ENCODE measurements around the gene WDFY3.
A peak's percentile ranks its signal among the peaks of the same experiment; 100 is the strongest.

Gene WDFY3

GRCh38 chr4:84966382-84967242 lies at the start of gene WDFY3:
TSS of gene WDFY3 (minus strand) at chr4:84966690. CDS start at chr4:84860591, 106,099 bp downstream.
- peak; percentile 94 for DNase-seq (ENCODE audit: low spot score)

GRCh38 chr4:85005865-85006377 lies 39.4 kb upstream of the WDFY3 start:
- peak; percentile 90 for DNase-seq (ENCODE audit: low spot score)

- DNase-seq (ENCODE audit: low spot score) = no peak
These were observed 33.9 kb upstream of the WDFY3 start for GRCh38 chr4:85000343-85000742.

GRCh38 chr4:84995386-84995785 lies 28.9 kb upstream of the WDFY3 start:
- DNase-seq (ENCODE audit: low spot score) = peak; percentile 11

GRCh38 chr4:84994280-84994679 lies 27.8 kb upstream of the WDFY3 start:
- DNase-seq (ENCODE audit: low spot score) = peak; percentile 3

- no peak for DNase-seq (ENCODE audit: low spot score)
These were observed 19.5 kb upstream of the WDFY3 start for GRCh38 chr4:84985952-84986351.

- DNase-seq (ENCODE audit: low spot score) = no peak
These were observed 10.9 kb upstream of the WDFY3 start for GRCh38 chr4:84977396-84977795.

GRCh38 chr4:84973856-84974255 lies 7.4 kb upstream of the WDFY3 start:
- DNase-seq (ENCODE audit: low spot score) = no peak

GRCh38 chr4:84971319-84971932 lies 4.9 kb upstream of the WDFY3 start:
- peak; percentile 56 for DNase-seq (ENCODE audit: low spot score)

- DNase-seq (ENCODE audit: low spot score) = no peak
These were observed 2.4 kb upstream of the WDFY3 start for GRCh38 chr4:84968925-84969324.

GRCh38 chr4:84967243-84967690 lies 777 bp upstream of the WDFY3 start:
- peak; percentile 24 for DNase-seq (ENCODE audit: low spot score)

GRCh38 chr4:84965553-84966381 lies 723 bp downstream of the WDFY3 start:
- DNase-seq (ENCODE audit: low spot score) = peak; percentile 46

- DNase-seq (ENCODE audit: low spot score) = no peak
These were observed 1.4 kb downstream of the WDFY3 start for GRCh38 chr4:84964995-84965552.

GRCh38 chr4:84962102-84962501 lies 4.4 kb downstream of the WDFY3 start:
- DNase-seq (ENCODE audit: low spot score) = no peak

- DNase-seq (ENCODE audit: low spot score) = no peak
These were observed 8.1 kb downstream of the WDFY3 start for GRCh38 chr4:84958434-84958833.

- no peak for DNase-seq (ENCODE audit: low spot score)
These were observed 8.7 kb downstream of the WDFY3 start for GRCh38 chr4:84957514-84958420.

GRCh38 chr4:84956014-84956413 lies 10.5 kb downstream of the WDFY3 start:
- DNase-seq (ENCODE audit: low spot score) = no peak

- DNase-seq (ENCODE audit: low spot score) = no peak
These were observed 11.4 kb downstream of the WDFY3 start for GRCh38 chr4:84954982-84955567.

- DNase-seq (ENCODE audit: low spot score) = no peak
These were observed 13.7 kb downstream of the WDFY3 start for GRCh38 chr4:84952776-84953175.

GRCh38 chr4:84952004-84952403 lies 14.5 kb downstream of the WDFY3 start:
- DNase-seq (ENCODE audit: low spot score) = peak; percentile 33

Measured in AG08395 (cell line).